ENCODE measurements around the gene GRB10. TPM values are rescaled to one million over a fixed set of nuclear protein-coding genes. Genes with fewer than 3 reads are reported as not detected.
A peak's percentile ranks its signal among the peaks of the same experiment; 100 is the strongest.

GRB10 gene
- total and polyA plus RNA-seq, 2 donors (not counting 3 experiments of a cell fraction or from before 2014, with no cell fraction given), result 43.7 to 240 TPM

DNA sequence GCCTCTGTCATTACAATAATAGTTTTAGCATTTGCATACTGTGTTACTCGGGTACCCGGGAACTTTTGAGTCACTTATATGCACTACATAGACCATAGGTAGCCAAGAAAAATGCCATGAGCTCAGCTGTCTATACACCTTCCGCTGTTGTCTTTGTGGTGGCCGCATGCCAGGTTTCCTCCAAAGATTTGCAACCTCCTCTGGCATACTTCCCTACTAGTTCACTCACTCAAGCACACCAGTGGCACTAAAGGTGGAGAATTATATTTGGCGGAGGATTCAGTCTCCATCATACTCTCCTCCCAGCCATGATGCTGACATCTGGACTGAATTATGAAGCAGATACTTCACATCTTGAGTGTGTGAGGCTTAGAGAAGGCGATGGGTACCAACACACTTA, 35.6 kb upstream of the GRB10 start:
- no TSS peak for BruUV-seq (replicated peaks)
- TF ChIP-seq, protein P1, sequence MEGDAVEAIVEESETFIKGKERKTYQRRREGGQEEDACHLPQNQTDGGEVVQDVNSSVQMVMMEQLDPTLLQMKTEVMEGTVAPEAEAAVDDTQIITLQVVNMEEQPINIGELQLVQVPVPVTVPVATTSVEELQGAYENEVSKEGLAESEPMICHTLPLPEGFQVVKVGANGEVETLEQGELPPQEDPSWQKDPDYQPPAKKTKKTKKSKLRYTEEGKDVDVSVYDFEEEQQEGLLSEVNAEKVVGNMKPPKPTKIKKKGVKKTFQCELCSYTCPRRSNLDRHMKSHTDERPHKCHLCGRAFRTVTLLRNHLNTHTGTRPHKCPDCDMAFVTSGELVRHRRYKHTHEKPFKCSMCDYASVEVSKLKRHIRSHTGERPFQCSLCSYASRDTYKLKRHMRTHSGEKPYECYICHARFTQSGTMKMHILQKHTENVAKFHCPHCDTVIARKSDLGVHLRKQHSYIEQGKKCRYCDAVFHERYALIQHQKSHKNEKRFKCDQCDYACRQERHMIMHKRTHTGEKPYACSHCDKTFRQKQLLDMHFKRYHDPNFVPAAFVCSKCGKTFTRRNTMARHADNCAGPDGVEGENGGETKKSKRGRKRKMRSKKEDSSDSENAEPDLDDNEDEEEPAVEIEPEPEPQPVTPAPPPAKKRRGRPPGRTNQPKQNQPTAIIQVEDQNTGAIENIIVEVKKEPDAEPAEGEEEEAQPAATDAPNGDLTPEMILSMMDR (IDR thresholded peaks at IDR 0.05; ENCODE audit: extremely low read depth in 1 of 2, insufficient read depth in 1 of 2, low read depth in 1 of 2, low read length in 2 of 2), result no peak
- TF ChIP-seq GATA2 (IDR thresholded peaks at IDR 0.05; ENCODE audit: insufficient read depth, insufficient read length, low read depth, low read length), result no peak
- no peak for TF ChIP-seq POLR2AphosphoS5 (IDR thresholded peaks at IDR 0.05; ENCODE audit: insufficient read depth, low read depth, low read length)
- no peak for TF ChIP-seq FOS (IDR thresholded peaks at IDR 0.05; ENCODE audit: borderline replicate concordance, insufficient read depth, low read length)
- no peak for TF ChIP-seq EZH2 (IDR thresholded peaks at IDR 0.05; ENCODE audit: borderline replicate concordance, low read depth, low read length, severe bottlenecking)
- no peak for TF ChIP-seq POLR2A (IDR thresholded peaks at IDR 0.05; ENCODE audit: low read depth, low read length)
- TF ChIP-seq MYC (IDR thresholded peaks at IDR 0.05; ENCODE audit: low read depth, low read length), result no peak
- TF ChIP-seq, protein P2, sequence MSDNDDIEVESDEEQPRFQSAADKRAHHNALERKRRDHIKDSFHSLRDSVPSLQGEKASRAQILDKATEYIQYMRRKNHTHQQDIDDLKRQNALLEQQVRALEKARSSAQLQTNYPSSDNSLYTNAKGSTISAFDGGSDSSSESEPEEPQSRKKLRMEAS (IDR thresholded peaks at IDR 0.05; ENCODE audit: insufficient read depth, insufficient read length), result no peak
- no peak for TF ChIP-seq JUN (IDR thresholded peaks at IDR 0.05; ENCODE audit: borderline replicate concordance, insufficient read depth, insufficient read length, low read depth)
- Histone ChIP-seq H3K9ac (replicated peaks; ENCODE audit: extremely low read depth, insufficient read depth, low read length) (no peak overlapping the region), H3K79me2 (ENCODE audit: control insufficient read depth, insufficient read depth, low read length) (no peaks in the 10 kb centered on the region), H3K9me3 (replicated peaks; ENCODE audit: control insufficient read depth, insufficient read depth, low read length) (no peaks in the 10 kb centered on the region), H3K27ac (ENCODE audit: insufficient read depth, low read depth, low read length) (peak overlapping the region; percentile 10), H3K4me1 (ENCODE audit: control insufficient read depth, extremely low read depth, insufficient read depth, low read length) (peaks cover 11% of the 10 kb centered on the region), H3K36me3 (ENCODE audit: control insufficient read depth in 2 of 2, extremely low read depth in 1 of 2, insufficient read depth in 2 of 2, low read length in 2 of 2) (no peaks in the 10 kb centered on the region), H3K9me1 (replicated peaks; ENCODE audit: control insufficient read depth, extremely low read depth, insufficient read depth, low read length) (no peaks in the 10 kb centered on the region), H3K4me3 (replicated peaks in 1 of 3; ENCODE audit: insufficient read depth in 1 of 3, low read depth in 1 of 3, low read length in 3 of 3) (no peak overlapping the region), H3K27me3 (ENCODE audit: control insufficient read depth in 2 of 2, insufficient read depth in 2 of 2, low read length in 2 of 2) (no peaks in the 10 kb centered on the region), H3K4me2 (ENCODE audit: insufficient read depth, low read length) (peak overlapping the region; percentile 2), H4K20me1 (replicated peaks; ENCODE audit: control insufficient read depth, extremely low read depth, insufficient read depth, low read length) (no peaks in the 10 kb centered on the region), H2AFZ (ENCODE audit: low read depth, low read length) (no peak overlapping the region)
- ChIA-PET POLR2A (interaction anchor here (0.5 kb wide), 1 partner anchor 38 kb away, joined by 3 read pairs; no protein-coding TSS in a partner anchor), CTCF (no interaction called here)
- dilution Hi-C loops (cut with MboI; ENCODE audit: extremely low pct_ligation_motif_present, low sequenced_read_pairs), result no loop called here
- FAIRE-seq, result peak; percentile 74
- intact Hi-C loops (cut with micrococcal nuclease), result loop anchor here (1.0 kb wide), 1 partner anchor 8 kb away; no protein-coding TSS in a partner anchor
- DNase-seq (ENCODE audit: low read depth, low spot score), result peak; percentile 85

All from endothelial cell of umbilical vein (primary cell).